Endothelial cell of umbilical vein (primary cell): ENCODE measurements around the gene ANO4. TPM values are rescaled to one million over a fixed set of nuclear protein-coding genes. Genes with fewer than 3 reads are reported as not detected.

Experiments used
- BruUV-seq: library from RNA; stranded (reverse); fragments of 400-500 nt; replicated peaks from 2 replicates; lab custom pipeline; 2021; lab: Mats Ljungman, UMichigan
- CTCF ChIA-PET: fragments of 300-600, 350-600 bp; sonication (Branson Sonifier 250); formaldehyde crosslinking; loops from one replicate; lab custom pipeline; 2021; ENCODE audit warnings: antibody characterized with exemption, inconsistent platforms; lab: Charles Lee
- POLR2A ChIA-PET: fragments of 300-600, 350-600 bp; sonication (Branson Sonifier 250); formaldehyde crosslinking; loops from one replicate; lab custom pipeline; 2021; ENCODE audit warnings: antibody characterized with exemption, inconsistent platforms; lab: Charles Lee
- DNase-seq: peaks from one replicate; pipeline ENCODE4 v3.0.0-alpha.2; 2011; ENCODE audit warnings: low read depth, low spot score
- FAIRE-seq: peaks from 2 replicates; lab custom pipeline; 2011; peaks lifted over from hg19 to GRCh38; lab: Jason Lieb, UNC
- H2AFZ ChIP-seq: 2 replicates; pipeline ENCODE4 v1.6.0; 2012; ENCODE audit warnings: low read depth, low read length, control low read depth, inconsistent platforms
- H3K27ac ChIP-seq: 2 replicates; pipeline ENCODE4 v1.5.1; 2011; ENCODE audit warnings: low read depth, mild to moderate bottlenecking, control low read depth, low read length, moderate library complexity; ENCODE audit not compliant: insufficient read depth
- H3K27me3 ChIP-seq, 2 experiments: 2 replicates each; pipeline versions ENCODE4 v1.6.0 to v1.6.1; 2011; ENCODE audit warnings: low read length in 2 of 2, mixed read lengths in 1 of 2; ENCODE audit not compliant: control insufficient read depth in 2 of 2, insufficient read depth in 2 of 2
- H3K36me3 ChIP-seq, 2 experiments: 2 replicates in 1 of 2; 3 replicates in 1 of 2; pipeline ENCODE4 v1.5.1; 2011; ENCODE audit warnings: low read length in 2 of 2, mild to moderate bottlenecking in 1 of 2, moderate library complexity in 1 of 2; ENCODE audit not compliant: control insufficient read depth in 2 of 2, insufficient read depth in 2 of 2; ENCODE audit errors: extremely low read depth in 1 of 2
- H3K4me1 ChIP-seq: 3 replicates; pipeline ENCODE4 v1.5.1; 2011; ENCODE audit warnings: mild to moderate bottlenecking, low read length; ENCODE audit not compliant: control insufficient read depth, insufficient read depth; ENCODE audit errors: extremely low read depth
- H3K4me2 ChIP-seq: 2 replicates; pipeline ENCODE4 v1.6.1; 2011; ENCODE audit warnings: low read length, control low read depth, mixed read lengths; ENCODE audit not compliant: insufficient read depth
- H3K4me3 ChIP-seq, 3 experiments: fragments of 200-600 bp in 1 of 3; sonication (generic), shearing (Covaris generic) in 1 of 3; replicated peaks in 1 of 3; 2 replicates each; pipeline ENCODE4 v1.5.1; 2011 to 2016; ENCODE audit warnings: control low read depth in 3 of 3, low read length in 3 of 3, mild to moderate bottlenecking in 2 of 3, inconsistent platforms in 1 of 3, low read depth in 1 of 3, moderate library complexity in 1 of 3; ENCODE audit not compliant: insufficient read depth in 1 of 3
- H3K79me2 ChIP-seq: 2 replicates; pipeline ENCODE4 v1.6.0; 2012; ENCODE audit warnings: low read length, inconsistent platforms; ENCODE audit not compliant: control insufficient read depth, insufficient read depth
- H3K9ac ChIP-seq: replicated peaks from 2 replicates; pipeline ENCODE3; 2011; ENCODE audit warnings: low read length, control low read depth; ENCODE audit not compliant: insufficient read depth; ENCODE audit errors: extremely low read depth
- H3K9me1 ChIP-seq: replicated peaks from 3 replicates; pipeline ENCODE4 v1.6.0; 2011; ENCODE audit warnings: mild to moderate bottlenecking, low read length; ENCODE audit not compliant: control insufficient read depth, insufficient read depth; ENCODE audit errors: extremely low read depth
- H3K9me3 ChIP-seq: replicated peaks from 2 replicates; pipeline ENCODE4 v1.5.1; 2012; ENCODE audit warnings: low read length, inconsistent platforms; ENCODE audit not compliant: control insufficient read depth, insufficient read depth
- H4K20me1 ChIP-seq: replicated peaks from 2 replicates; pipeline ENCODE3; 2011; ENCODE audit warnings: mild to moderate bottlenecking, low read length; ENCODE audit not compliant: control insufficient read depth, insufficient read depth; ENCODE audit errors: extremely low read depth
- EZH2 ChIP-seq: IDR thresholded peaks from 2 replicates; pipeline ENCODE4 v1.6.1; 2012; ENCODE audit warnings: borderline replicate concordance, low read depth, mild to moderate bottlenecking, moderate library complexity, low read length, inconsistent platforms; ENCODE audit not compliant: severe bottlenecking
- FOS ChIP-seq: IDR thresholded peaks from 2 replicates; pipeline ENCODE4 v1.6.1; 2011; ENCODE audit warnings: mild to moderate bottlenecking, low read length, moderate library complexity, borderline replicate concordance; ENCODE audit not compliant: insufficient read depth
- GATA2 ChIP-seq: IDR thresholded peaks from 2 replicates; pipeline ENCODE4 v1.7.0; 2011; ENCODE audit warnings: low read depth, mild to moderate bottlenecking, moderate library complexity, mixed read lengths, low read length; ENCODE audit not compliant: insufficient read length, insufficient read depth
- JUN ChIP-seq: IDR thresholded peaks from 2 replicates; pipeline ENCODE4 v1.6.1; 2011; ENCODE audit warnings: borderline replicate concordance, low read depth; ENCODE audit not compliant: insufficient read length, insufficient read depth
- MAX ChIP-seq: IDR thresholded peaks from 2 replicates; pipeline ENCODE4 v1.6.1; 2011; ENCODE audit not compliant: insufficient read depth, insufficient read length
- MYC ChIP-seq: IDR thresholded peaks from one replicate; pipeline ENCODE4 v1.6.1; 2011; ENCODE audit warnings: mild to moderate bottlenecking, low read depth, low read length
- POLR2A ChIP-seq: IDR thresholded peaks from 2 replicates; pipeline ENCODE4 v1.6.1; 2012; ENCODE audit warnings: low read depth, mild to moderate bottlenecking, control low read depth, low read length
- POLR2AphosphoS5 ChIP-seq: IDR thresholded peaks from 2 replicates; pipeline ENCODE4 v1.6.1; 2012; ENCODE audit warnings: low read depth, mild to moderate bottlenecking, control low read depth, low read length, moderate library complexity; ENCODE audit not compliant: insufficient read depth
- dilution Hi-C: fragments of 300-500 bp; cut with MboI; formaldehyde crosslinking; loops from one replicate; pipeline ENCODE4 v1.15.0; 2019; ENCODE audit warnings: low sequenced_read_pairs; ENCODE audit not compliant: extremely low pct_ligation_motif_present
- intact Hi-C: fragments of 100-400 bp; cut with micrococcal nuclease; formaldehyde crosslinking; loops from one replicate; pipeline ENCODE4 v1.10.0; 2022
- polyA plus RNA-seq, 4 experiments: library from polyadenylated mRNA; depleted of rRNA in 3 of 4; stranded (reverse) in 3 of 4; unstranded in 1 of 4; fragments of >200 nt; gene quantifications; 2 replicates each; pipeline versions ENCODE4 v1.2.1 to v1.2.3, GENCODE V29; 2011 to 2012; ENCODE audit warnings: missing spikeins in 1 of 4
- total RNA-seq: library from RNA; stranded (reverse); gene quantifications from 2 replicates; pipeline ENCODE4 v1.2.3, GENCODE V29; 2021
- TF ChIP-seq, protein P1 (sequence below), 2 donors: IDR thresholded peaks; 1 replicate in 1 of 2; 2 replicates in 1 of 2; pipeline ENCODE4 v1.5.1; 2011; ENCODE audit warnings: low read length in 2 of 2, mild to moderate bottlenecking in 2 of 2, moderate library complexity in 2 of 2, control low read depth in 1 of 2, inconsistent platforms in 1 of 2, low read depth in 1 of 2; ENCODE audit not compliant: insufficient read depth in 1 of 2; ENCODE audit errors: extremely low read depth in 1 of 2

The ANO4 gene
- total and polyA plus RNA-seq, 2 donors (not counting 3 experiments of a cell fraction or from before 2014, with no cell fraction given) = 0.25 TPM; not detected in 1

DNA sequence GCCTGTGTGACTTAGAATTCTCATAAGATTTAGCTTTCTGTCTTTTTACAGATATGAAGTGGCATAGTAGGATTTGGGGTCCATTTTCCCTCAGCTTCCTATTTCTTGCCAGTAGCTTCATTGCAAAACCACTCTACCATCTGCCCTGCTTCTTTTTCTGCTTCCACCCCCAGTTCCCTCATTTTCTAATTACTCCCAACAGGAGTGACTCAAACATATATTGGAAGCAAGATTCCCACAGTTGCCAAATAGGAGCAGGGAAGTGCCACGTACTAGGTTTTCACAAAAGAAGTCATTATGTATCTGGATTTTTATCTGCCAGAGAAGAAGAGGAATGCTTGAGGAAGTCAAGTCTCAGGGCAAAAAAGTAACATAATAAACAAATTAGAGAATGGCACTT lies 64.1 kb downstream of the ANO4 start:
- TF ChIP-seq POLR2AphosphoS5 = no peak
- TF ChIP-seq, protein P1, sequence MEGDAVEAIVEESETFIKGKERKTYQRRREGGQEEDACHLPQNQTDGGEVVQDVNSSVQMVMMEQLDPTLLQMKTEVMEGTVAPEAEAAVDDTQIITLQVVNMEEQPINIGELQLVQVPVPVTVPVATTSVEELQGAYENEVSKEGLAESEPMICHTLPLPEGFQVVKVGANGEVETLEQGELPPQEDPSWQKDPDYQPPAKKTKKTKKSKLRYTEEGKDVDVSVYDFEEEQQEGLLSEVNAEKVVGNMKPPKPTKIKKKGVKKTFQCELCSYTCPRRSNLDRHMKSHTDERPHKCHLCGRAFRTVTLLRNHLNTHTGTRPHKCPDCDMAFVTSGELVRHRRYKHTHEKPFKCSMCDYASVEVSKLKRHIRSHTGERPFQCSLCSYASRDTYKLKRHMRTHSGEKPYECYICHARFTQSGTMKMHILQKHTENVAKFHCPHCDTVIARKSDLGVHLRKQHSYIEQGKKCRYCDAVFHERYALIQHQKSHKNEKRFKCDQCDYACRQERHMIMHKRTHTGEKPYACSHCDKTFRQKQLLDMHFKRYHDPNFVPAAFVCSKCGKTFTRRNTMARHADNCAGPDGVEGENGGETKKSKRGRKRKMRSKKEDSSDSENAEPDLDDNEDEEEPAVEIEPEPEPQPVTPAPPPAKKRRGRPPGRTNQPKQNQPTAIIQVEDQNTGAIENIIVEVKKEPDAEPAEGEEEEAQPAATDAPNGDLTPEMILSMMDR (IDR thresholded peaks at IDR 0.05; ENCODE audit: extremely low read depth in 1 of 2, insufficient read depth in 1 of 2, low read depth in 1 of 2, low read length in 2 of 2) = no peak
- TF ChIP-seq MAX = no peak
- TF ChIP-seq MYC = no peak
- no peak for TF ChIP-seq FOS
- TF ChIP-seq EZH2 = no peak
- TF ChIP-seq JUN = no peak
- TF ChIP-seq GATA2 = no peak
- TF ChIP-seq POLR2A = no peak

More for the DNA sequence above, 64.1 kb downstream of the ANO4 start:
- H4K20me1 ChIP-seq = no peaks in the 10 kb centered on the region
- FAIRE-seq = no peak
- H3K4me1 ChIP-seq = no peaks in the 10 kb centered on the region
- no peaks in the 10 kb centered on the region for H3K9me1 ChIP-seq
- no peaks in the 10 kb centered on the region for H3K36me3 ChIP-seq
- H3K27me3 ChIP-seq = no peaks in the 10 kb centered on the region
- H3K9ac ChIP-seq = no peak overlapping the region
- intact Hi-C loops (no loop called here), dilution Hi-C loops (no loop called here)
- H3K79me2 ChIP-seq = no peaks in the 10 kb centered on the region
- DNase-seq = no peak
- no peak overlapping the region for H3K27ac ChIP-seq
- BruUV-seq = no TSS peak
- ChIA-PET CTCF (no interaction called here), POLR2A (no interaction called here)
- no peak overlapping the region for H3K4me3 ChIP-seq
- H3K9me3 ChIP-seq = no peaks in the 10 kb centered on the region
- H2AFZ ChIP-seq = no peak overlapping the region
- H3K4me2 ChIP-seq = no peak overlapping the region
